ENCODE measurements around the gene MIB2.

Gene MIB2

GRCh38 chr1:1614204-1614953 lies 921 bp upstream of the MIB2 start:
- DNase-seq (ENCODE audit: low read depth, low spot score): no peak

GRCh38 chr1:1614954-1615255 lies 395 bp upstream of the MIB2 start:
- no peak for DNase-seq (ENCODE audit: low read depth, low spot score)

- DNase-seq (ENCODE audit: low read depth, low spot score): no peak
Measured at GRCh38 chr1:1616045-1616790, 918 bp downstream of the MIB2 start.

GRCh38 chr1:1616838-1617237 lies 1.5 kb downstream of the MIB2 start:
- DNase-seq (ENCODE audit: low read depth, low spot score): no peak

- no peak for DNase-seq (ENCODE audit: low read depth, low spot score)
Measured at GRCh38 chr1:1617516-1617915, 2.2 kb downstream of the MIB2 start.

GRCh38 chr1:1617925-1618324 lies 2.6 kb downstream of the MIB2 start:
- DNase-seq (ENCODE audit: low read depth, low spot score): no peak

- no peak for DNase-seq (ENCODE audit: low read depth, low spot score)
Measured at GRCh38 chr1:1618396-1619068, 3.2 kb downstream of the MIB2 start.

GRCh38 chr1:1619917-1620361 lies 4.6 kb downstream of the MIB2 start:
- DNase-seq (ENCODE audit: low read depth, low spot score): peak; percentile 64

- DNase-seq (ENCODE audit: low read depth, low spot score): no peak
Measured at GRCh38 chr1:1620433-1621139, 5.3 kb downstream of the MIB2 start.

- DNase-seq (ENCODE audit: low read depth, low spot score): no peak
Measured at GRCh38 chr1:1621173-1622009, 6.1 kb downstream of the MIB2 start.

- DNase-seq (ENCODE audit: low read depth, low spot score): no peak
Measured at GRCh38 chr1:1622010-1622787, 6.9 kb downstream of the MIB2 start.

- no peak for DNase-seq (ENCODE audit: low read depth, low spot score)
Measured at GRCh38 chr1:1622788-1623094, 7.4 kb downstream of the MIB2 start.

- DNase-seq (ENCODE audit: low read depth, low spot score): no peak
Measured at GRCh38 chr1:1623181-1623630, 7.9 kb downstream of the MIB2 start.

GRCh38 chr1:1623631-1624442 lies 8.5 kb downstream of the MIB2 start:
- DNase-seq (ENCODE audit: low read depth, low spot score): no peak

GRCh38 chr1:1624443-1625403 lies 9.4 kb downstream of the MIB2 start:
- DNase-seq (ENCODE audit: low read depth, low spot score): no peak

- DNase-seq (ENCODE audit: low read depth, low spot score): no peak
Measured at GRCh38 chr1:1625404-1625775, 10.1 kb downstream of the MIB2 start.

- DNase-seq (ENCODE audit: low read depth, low spot score): no peak
Measured at GRCh38 chr1:1625824-1626206, 10.5 kb downstream of the MIB2 start.

Data from ELF-1 (cell line).